WI38 (cell line): ENCODE data around the gene ZSWIM7.

ENCODE experiments used
- H3K4me3 ChIP-seq: 2 replicates; pipeline ENCODE4 v1.5.1; 2011; ENCODE audit warnings: low read depth, mild to moderate bottlenecking, control low read depth, low read length
- CTCF ChIP-seq: IDR thresholded peaks from 2 replicates; pipeline ENCODE4 v1.5.1; 2012; ENCODE audit warnings: low read depth, mild to moderate bottlenecking, control low read depth, low read length

Gene ZSWIM7

GRCh38 chr17:15928286-15928785 is 71.2 kb downstream of the ZSWIM7 start:
- no peak for TF ChIP-seq CTCF
- H3K4me3 ChIP-seq = no peak overlapping the region
